HG02981 (cell line): ENCODE results near the gene PPP1CC.
A peak's percentile ranks its signal among the peaks of the same experiment; 100 is the strongest.
"Not testable (repeated sequence)": the region's sequence is repeated elsewhere in the genome, so short reads cannot be mapped to it uniquely, and the experiment has no call there.

Source experiments
- ATAC-seq: cut with Tn5 transposase; IDR thresholded peaks from one replicate; pipeline ENCODE4 v1.9.1; 2021; ENCODE audit warnings: mild to moderate bottlenecking, moderate library complexity; ENCODE audit not compliant: unreplicated experiment

Gene PPP1CC

DNA sequence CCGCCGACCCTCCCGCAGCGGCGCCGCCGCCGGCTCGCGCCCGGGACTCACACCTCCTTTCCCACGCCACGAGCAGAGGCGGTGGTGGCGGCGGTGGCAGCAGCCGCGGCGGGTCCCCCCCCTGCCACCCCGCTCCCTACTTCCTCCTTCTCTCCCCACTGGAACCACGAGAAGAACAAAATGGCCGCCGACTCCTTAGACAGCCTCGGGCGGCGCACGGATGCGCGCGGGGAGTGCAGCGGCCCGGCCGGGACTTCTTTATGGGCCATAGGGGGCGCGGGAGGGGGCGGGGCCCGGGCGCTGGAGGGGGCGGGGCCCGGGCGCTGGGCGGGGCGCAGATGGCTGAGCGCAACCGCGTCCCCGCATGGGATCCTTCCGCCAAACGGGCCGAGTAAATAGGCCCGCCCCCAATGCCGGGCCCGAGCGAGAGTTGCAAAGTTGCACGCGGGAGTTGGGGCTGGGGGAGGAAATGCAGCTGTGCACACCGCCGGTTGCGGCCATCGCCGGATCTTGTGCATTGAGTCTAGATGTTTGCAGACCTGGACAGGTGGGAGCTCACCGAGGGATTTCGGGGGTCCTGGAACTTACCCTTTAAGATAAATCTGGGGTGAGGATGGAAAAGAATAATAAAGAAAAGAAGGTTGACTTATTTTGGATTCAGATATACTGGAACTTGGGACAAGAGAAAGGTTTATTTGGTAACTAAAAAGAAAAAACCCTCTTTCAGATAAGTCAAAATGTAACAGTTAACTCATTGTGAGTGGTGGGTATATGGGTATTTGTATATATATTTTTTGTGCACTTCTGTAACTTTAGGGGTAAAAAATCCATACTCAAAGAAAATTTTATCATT is at the start of gene PPP1CC:
Gene PPP1CC (minus strand): TSS at position 174 of the 853 bp plus-strand sequence. CDS start 184 bp downstream, outside the sequence.
- peak; percentile 76 for ATAC-seq

DNA sequence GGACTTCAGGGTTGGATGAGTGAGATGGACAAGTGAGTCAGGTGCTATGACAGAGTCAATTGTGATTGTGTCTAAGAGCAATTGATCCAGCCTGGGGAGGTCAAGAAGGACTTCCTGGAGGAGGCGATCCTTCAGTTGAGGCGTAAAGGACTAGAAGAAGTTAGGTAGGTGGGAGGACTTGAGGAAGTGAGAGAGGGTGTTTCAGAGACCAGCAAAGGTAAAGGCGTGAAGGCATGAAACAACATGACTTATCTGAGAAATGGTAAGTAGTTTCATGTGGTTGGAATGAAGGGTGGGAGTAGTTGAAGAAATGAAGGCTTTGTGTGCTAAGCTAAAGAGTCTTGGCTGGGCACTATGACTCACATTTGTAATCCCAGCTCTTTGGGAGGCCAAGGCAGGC is 48.9 kb upstream of the PPP1CC start:
- ATAC-seq, result no peak

DNA sequence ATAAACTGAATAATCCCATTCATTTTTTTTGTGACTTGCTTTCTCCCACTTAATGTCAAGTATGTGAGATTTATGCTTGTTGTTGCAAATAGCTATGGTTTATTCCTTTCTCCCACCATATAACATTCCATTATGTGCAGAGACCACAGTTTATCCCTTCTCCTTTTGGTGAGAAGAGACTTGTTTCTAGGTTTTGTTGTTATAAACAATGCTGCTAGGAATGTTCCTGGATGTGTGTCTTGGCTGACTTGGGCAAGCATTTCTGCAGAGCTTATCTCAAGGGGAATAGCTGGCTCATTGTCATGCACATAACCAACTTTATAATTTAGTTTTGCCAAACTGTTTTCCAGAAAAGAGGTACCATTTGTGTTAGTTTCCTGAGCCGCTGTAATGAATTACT is 47.6 kb upstream of the PPP1CC start:
- ATAC-seq, result no peak

DNA sequence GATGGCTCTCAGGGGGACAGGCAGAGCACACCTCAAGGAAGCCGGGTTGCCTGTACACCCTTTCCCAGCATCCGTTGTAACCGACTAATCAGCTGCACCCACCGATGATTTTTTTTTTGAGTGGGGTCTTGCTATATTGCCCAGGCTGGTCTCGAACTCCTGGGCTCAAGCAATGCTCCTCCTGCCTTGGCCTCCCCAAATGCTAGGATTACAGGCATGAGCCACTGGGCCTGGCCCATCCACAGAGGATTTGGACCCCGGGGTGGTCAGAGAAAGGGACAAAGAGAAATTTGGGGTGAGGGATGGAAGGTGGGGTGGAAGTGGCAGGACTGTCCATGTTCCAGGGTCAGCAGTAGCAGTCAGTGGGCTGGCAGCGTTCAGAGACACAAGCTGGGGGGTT is 43.3 kb upstream of the PPP1CC start:
- no peak for ATAC-seq

DNA sequence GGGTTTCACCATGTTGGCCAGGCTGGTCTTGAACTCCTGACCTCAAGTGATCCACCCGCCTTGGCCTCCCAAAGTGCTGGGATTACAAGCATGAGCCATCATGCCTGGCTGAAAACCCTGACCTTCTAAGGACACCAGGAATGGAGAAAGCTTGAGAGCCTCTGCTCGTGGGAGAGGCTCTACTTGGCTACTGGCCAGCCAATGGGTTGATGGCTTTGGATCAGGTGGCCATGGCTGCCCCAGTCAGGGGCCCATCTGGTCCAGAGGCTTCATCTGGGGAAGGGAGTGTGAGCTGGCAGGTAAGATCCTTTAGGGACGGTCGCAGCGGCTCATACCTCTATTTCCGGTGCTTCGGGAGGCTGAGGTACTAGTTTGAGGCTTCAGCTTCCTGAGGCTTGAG is 42.5 kb upstream of the PPP1CC start:
- no peak for ATAC-seq

DNA sequence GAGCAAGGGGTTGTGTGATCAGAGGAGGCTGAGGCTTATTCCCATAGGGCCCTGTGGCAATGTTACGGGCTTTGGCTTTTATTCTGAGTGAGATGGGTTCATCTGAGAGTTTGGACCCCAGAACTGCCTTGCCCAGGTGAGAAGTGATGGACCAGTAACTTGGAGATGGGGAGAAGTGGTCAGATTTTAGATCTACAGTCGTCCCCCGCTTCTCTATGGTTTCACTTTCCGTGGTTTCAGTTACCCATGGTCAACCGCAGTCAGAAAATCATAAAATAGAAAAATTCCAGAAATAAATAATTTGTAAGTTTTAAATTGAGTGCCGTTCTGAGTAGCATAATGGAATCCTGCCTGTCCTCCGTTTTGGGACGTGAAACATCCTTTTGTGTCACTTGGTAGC is 40.2 kb upstream of the PPP1CC start:
- no peak for ATAC-seq

DNA sequence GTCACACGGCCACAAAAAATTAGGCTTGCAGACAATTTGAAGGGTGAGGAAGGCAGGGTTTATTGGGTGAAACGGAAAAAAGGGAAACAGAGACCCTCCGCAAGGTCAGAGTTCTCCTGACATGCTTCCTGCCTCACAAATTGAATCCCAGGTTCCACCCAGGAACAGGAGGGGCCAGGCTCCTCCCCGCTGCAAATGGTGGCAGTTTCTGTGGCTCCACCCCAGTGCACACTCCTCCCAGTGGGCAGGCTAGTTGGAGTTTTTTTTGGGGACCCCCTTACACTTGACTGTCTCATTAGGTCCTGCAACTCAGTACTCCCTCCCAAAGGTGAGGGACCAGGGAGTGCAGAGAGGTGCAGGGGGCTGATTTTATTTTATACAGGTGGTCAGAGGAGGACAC is 39.4 kb upstream of the PPP1CC start:
- no peak for ATAC-seq

DNA sequence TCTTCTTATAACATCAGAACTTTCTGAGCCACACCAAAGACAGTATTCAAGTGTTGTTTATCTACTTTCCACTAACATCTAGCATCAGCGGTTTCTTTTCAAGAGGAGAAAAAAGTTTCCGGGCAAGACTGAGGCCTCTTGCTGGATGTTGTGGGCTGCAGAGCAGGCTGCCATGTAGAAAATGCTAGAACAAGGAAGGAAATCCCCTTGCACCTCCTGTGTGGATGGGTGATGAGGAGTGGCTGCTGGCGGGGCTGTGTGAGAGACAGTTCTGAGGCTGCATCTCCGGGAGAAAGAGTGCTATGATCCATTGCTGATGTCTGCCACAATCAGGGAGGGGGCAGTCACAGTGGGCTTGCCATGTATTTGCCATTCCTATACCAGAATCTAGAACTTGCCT is 37.8 kb upstream of the PPP1CC start:
- ATAC-seq, result no peak

DNA sequence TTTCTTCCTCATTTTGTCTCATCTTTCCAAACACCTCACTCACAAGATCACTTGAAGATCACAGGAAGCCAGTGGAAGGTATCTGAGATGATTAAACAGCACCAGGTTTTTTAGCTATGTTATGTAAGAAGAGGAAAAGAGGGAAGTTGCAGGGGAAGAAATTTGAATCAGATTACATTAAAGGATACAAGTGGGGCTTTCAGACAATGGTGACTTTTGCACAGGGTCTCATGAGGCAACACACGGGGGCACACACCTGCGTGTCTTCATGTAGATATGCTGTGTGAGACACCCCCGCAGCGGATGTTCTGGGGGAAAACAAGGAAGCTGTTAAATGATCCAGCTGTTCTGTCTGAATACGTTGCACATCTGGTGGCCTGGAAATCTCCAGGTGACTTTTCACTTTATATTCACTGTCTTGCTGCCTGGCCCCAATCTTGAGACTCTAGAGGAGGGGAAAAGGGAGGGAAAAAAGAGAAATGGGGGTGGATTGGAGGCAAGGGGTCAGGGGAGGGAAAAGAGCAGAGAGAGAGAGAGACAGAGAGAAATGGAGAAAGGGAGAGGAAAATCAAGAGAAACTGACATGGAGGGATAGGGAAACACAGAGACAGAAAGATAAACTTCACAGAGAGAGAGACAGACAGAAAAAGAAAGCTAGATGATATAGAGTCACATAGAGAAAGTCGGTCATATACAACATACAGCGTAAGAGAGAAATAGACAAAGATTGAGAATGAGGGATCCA is 36.3 kb upstream of the PPP1CC start:
- ATAC-seq, result no peak

DNA sequence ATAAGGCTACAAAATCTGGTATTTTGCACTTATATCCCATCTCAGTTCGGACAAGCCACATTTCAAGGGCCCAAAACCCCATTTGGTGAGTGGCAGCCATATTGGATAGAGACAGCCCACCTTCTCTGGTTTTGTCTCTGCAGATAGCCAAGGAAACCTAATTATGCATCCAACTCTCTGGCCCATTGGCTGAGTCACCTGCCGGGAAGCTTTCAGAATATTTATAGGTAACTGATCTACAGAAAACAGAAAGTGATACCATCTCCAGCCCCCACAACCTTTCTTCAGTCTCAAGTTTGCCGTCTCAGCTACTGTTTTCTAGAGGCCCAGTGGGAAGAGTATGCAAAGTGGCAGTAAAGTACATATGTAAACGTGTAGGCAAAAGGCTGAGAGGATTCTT is 33.7 kb upstream of the PPP1CC start:
- ATAC-seq, result peak; percentile 96

DNA sequence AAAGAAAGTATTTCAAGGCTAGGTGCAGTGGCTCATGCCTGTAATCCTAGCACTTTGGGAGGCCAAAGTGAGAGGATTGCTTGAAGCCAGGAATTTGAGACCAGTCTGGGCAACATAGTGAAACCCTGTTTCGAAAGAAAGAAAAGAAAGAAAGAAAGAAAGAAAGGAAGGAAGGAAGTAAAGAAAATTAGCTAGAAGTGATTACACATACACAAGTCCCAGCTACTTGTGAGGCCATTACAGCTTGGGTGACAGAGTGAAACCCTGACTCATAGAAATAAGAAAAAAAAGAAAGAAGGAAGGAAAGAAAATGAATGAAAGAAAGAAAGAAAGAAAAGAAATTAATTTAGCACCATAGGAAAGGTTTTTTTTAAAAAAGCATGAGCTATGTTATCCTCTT is 33.3 kb upstream of the PPP1CC start:
- no peak for ATAC-seq

DNA sequence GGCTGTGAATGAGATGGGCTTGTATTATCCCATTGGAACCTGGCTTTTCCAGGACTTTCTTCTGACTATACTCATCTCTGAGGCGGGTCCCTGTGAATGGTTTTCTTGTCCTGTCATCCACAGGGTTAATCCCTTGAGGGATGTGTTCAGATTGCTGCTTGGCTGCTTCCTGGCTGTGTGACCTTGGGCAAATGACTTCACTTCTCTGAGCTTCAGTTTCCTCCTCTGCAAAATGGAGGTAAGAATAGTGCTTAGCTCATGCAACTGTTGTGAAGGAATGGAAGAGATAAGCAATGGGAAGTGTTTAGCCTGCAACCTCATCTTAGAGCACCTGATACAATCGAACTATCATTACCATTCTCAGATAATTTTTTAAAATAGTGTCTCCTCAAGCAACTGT is 32.1 kb upstream of the PPP1CC start:
- ATAC-seq, result no peak

DNA sequence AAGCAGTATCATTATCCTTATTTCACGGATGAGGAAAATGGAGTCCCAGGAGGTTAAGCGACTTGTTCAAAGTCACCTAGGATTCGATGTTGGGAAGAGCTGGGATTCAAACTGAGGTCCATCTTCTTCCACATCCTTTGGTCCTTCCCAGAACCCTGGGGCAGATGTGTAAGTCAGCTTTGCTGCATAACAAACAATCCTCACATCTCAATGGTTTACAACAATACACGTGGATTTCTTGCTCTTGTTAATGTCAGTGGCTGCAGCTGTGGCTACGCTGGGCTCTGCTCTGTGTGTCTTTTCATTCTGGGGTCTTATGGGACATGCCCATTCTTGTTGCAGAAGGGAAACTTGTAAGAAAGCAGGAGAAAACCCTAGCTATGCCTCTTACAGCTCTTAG is 26.3 kb upstream of the PPP1CC start:
- no peak for ATAC-seq

DNA sequence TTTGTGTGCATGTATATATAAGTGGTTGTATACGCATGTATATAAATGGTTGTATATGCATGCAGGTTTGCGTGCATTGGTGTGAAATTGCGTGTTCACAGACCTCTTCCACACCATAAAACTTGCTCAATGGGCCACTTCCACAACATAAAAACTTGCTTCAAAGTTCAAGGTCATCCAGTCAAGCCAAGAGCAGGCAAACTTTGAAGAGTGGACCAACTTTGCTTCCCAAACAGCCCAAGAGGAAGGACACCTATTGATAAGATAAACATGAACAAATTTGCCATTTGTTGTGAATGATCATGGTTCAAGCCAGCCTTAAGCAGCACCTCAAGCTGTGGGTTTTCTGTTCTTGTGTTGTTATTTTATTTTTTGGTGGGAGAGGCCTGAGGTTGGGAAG is 25.2 kb upstream of the PPP1CC start:
- no peak for ATAC-seq

DNA sequence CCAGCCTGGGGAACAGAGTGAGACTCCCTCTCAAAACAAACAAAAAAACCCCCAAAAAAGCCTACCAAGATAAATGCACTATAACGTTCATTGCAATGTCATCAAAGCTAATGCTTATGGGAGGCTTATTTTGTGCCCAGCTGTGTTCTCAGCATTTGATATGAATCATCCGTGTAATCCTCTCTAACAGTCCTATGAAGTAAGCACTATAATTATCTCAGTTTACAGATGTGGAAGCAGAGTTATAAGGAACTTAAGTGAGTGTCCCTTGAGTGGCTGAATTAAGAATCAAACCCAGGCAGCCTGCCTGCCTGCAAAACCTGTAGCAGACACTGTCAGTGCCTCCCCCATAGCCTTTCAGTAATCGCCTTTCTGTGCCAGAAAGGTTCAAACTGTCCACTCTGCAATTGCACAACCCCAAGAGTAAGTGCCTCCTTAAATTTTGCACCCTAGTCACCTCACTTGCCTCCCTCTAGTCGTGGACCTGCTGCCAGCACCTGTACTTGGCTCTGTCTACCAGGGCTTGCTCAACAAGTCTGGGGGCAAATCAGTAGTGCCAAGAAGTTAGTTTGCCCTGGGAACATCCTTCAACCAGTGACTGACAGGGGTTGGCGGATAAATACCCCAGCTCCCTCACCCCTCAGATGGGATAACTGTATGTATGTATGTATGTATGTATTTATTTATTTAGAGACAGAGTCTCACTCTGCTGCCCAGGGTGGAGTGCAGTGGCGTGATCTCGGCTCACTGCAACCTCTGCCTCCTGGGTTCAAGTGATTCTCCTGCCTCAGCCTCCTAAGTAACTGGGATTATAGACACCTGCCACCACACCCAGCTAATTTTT is 23.8 kb upstream of the PPP1CC start:
- no peak for ATAC-seq

DNA sequence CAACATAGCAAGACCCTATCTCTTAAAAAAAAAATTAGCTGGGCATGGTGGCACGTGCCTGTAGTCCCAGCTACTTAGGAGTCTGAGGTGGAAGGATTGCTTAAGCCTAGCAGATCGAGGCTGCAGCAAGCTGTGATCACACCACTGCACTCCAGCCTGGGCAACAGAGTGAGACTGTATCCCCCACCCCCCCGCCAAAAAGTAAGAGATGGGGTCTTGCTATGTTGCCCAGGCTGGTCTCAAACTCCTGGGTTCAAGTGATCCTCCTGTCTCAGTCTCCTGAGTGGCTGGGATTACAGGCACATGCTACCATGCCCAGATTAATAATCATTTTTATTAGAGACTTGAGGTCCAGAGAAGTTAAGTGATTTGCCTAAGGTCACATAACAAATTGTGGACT is 22.9 kb upstream of the PPP1CC start:
- ATAC-seq, result not testable (repeated sequence)

DNA sequence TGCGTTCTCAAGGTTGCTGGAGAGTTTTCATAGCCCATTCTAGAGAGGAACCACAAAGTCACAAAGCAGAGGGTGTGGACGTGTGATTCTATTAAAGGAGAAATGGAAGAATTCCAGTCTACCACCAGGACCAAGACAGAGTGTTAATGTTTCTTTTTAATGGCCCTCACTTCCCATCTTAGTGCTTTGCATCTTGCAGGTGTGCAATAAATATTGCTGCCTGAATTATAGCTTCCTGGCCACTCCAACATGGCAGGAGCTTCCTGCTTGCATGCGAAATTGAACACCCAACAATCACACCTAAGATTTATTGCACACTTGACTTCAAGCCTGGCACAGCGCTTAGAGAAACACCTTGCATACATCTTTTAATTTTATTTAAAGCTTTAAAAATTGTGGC is 22.4 kb upstream of the PPP1CC start:
- no peak for ATAC-seq

DNA sequence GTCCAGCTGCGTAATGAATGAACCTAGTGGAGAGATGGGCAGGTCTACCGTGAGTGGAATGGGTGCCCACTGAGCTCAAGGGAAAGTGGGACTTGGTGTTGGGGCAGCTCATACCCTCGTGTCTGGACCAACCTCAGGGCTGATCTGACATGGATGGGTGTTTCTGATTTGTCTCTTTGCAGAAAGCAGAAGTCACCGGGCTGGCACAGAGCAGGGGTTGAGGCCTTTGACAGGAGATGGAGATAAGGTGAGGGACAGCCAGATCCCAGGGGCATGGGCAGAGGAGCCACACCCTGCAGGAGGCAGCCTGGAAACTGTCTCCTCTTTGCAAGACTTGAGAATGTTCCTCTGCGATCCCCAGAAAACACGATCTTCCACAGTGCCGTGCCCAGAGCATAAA is 20.9 kb upstream of the PPP1CC start:
- ATAC-seq, result no peak

DNA sequence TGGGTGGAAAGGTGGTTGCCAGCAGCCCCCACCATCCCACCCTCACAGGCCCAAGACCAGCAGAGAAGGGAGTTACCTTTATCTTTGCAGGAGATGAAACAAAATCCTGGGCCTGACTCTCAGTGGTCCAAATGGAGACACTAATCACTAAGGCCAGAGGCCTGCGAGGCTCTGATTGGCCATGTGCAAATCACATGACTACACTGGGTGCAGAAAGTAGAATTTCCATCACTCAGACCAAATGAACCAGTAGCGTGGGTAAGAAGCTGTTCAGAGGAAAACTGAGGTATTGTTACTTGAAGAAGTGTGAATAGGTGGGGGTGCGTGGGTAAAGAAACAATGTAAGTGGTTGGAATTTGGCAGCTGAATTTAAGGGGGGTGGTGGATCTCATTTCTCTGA is 20.2 kb upstream of the PPP1CC start:
- no peak for ATAC-seq

DNA sequence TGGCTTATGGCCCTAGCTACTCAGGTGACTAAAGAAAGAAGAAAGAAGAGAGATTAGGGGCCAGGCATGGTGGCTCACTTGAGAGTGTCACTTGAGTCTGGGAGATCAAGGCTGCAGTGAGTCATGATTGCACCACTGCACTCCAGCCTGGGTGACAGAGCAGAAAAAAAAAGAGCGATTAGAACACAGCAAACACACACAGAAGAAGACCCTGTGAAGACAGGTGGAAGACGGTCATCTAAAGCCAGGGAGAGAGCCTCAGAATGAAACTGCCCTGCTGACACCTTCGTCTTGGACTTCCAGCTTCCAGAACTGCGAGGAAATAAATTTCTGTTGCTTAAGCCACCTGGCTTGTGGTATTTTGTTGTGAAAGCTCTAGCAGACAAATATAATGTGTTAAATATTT is 17.5 kb upstream of the PPP1CC start:
- ATAC-seq, result no peak

DNA sequence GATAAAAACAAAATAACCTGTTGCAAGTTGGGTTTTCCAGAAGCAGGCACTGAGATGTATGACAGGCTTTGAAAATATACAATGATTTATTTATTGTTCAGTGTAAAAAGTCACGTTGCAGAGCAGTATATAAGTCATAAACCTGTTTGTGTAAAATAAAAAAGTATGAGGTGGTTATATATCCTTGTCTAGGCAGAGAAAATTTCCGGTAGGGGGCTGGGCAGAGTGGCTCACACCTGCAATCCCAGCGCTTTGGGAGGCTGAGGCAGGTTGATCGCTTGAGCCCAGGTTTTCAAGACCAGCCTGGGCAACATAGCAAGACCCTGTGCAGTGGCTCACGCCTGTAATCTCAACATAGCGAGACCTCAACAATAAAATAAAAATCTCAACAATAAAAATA is 16.2 kb upstream of the PPP1CC start:
- no peak for ATAC-seq
